Osteocyte (in vitro differentiated cells): ENCODE data around the gene CENPP. TPM values are rescaled to one million over a fixed set of nuclear protein-coding genes. Genes with fewer than 3 reads are reported as not detected.

Experiments
- DNase-seq: peaks from one replicate; pipeline ENCODE4 v3.0.0; 2021; ENCODE audit warnings: mixed read lengths; ENCODE audit not compliant: unreplicated experiment; ENCODE audit errors: extremely low spot score
- H3K27ac Mint-ChIP-seq: one replicate; pipeline ENCODE4 v1.8.0; 2021; ENCODE audit warnings: mild to moderate bottlenecking, mixed read lengths; ENCODE audit not compliant: unreplicated experiment
- H3K27me3 Mint-ChIP-seq: one replicate; pipeline ENCODE4 v1.8.0; 2021; ENCODE audit warnings: mixed read lengths; ENCODE audit not compliant: unreplicated experiment
- H3K36me3 Mint-ChIP-seq: one replicate; pipeline ENCODE4 v1.8.0; 2021; ENCODE audit warnings: mixed read lengths; ENCODE audit not compliant: unreplicated experiment
- H3K4me1 Mint-ChIP-seq: one replicate; pipeline ENCODE4 v1.8.0; 2021; ENCODE audit warnings: mixed read lengths; ENCODE audit not compliant: unreplicated experiment
- H3K4me3 Mint-ChIP-seq: one replicate; pipeline ENCODE4 v1.8.0; 2021; ENCODE audit warnings: mild to moderate bottlenecking, moderate library complexity, mixed read lengths; ENCODE audit not compliant: unreplicated experiment
- H3K9me3 Mint-ChIP-seq: one replicate; pipeline ENCODE4 v1.8.0; 2021; ENCODE audit warnings: mixed read lengths; ENCODE audit not compliant: unreplicated experiment
- CTCF ChIP-seq: fragments of 200-600 bp; sonication (generic); IDR thresholded peaks from 2 replicates; pipeline ENCODE4 v1.5.0; 2021; ENCODE audit warnings: antibody characterized with exemption, mild to moderate bottlenecking, moderate library complexity
- total RNA-seq: library from RNA; stranded (reverse); gene quantifications from 2 replicates; pipeline ENCODE4 v1.2.1, GENCODE V29; 2021

Gene CENPP
- total RNA-seq, 1 donor from 2014 or later, result 11.6 TPM

DNA sequence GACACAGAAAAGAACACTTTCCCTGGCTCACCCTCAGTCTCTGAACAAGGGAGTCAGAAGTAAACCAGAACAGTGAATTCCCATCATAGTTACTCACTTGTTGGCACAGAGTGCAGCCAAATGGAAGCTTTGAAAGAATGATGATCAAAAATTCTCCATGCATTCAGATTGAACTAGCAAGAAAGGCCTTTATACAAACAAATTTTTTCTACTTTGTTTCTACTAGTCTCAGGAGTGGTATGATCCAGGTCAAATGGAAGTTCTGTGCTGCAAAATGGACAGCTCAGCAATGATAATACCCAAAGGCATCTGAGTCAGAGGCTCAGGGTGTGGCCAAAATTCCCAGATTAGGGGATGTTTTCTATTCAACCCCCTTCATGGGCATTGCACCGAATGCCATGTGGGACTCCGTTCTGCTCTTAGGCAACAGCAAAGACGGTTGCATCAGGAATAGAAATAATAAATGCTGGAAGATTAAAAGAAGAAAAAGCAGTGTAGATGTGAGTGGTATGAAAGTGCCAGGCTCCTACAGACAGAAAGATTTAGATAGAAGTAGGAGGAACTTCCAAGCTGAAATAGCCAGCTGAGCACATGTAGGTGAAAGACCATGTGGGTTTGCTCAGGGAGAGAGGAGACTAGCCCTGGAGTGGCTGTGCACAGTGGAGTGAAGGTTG is 180.6 kb downstream of the CENPP start:
- Mint-ChIP-seq H3K27ac (peak overlapping the region; percentile 98), H3K9me3 (peaks cover under 1% of the 10 kb centered on the region), H3K27me3 (no peaks in the 10 kb centered on the region), H3K4me3 (peak overlapping the region; percentile 63), H3K4me1 (peaks cover 58% of the 10 kb centered on the region), H3K36me3 (peaks cover 12% of the 10 kb centered on the region)
- no peak for DNase-seq
- TF ChIP-seq CTCF, result no peak

DNA sequence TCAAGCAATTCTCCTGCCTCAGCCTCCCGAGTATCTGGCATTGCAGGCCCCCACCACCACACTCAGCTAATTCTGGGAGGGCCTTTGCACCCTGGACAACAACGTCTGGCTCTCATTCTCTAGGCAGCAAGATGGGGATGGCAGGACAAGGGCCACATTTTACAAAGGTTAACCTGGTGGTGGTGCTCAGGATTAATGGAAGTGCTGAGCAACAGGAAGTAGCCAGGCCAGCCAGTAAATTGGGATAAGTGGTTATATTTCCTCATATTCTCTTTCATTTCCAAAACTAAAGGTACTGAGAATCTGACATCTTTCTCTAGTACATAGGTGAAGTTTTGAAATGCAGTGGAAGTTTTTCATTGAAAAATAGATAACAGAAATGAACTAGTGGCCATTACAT is 181.3 kb downstream of the CENPP start:
- TF ChIP-seq CTCF, result no peak
- Mint-ChIP-seq H3K9me3 (peaks cover 3% of the 10 kb centered on the region), H3K4me1 (peaks cover 58% of the 10 kb centered on the region), H3K27me3 (no peaks in the 10 kb centered on the region), H3K27ac (peak overlapping the region; percentile 98), H3K36me3 (peaks cover 12% of the 10 kb centered on the region), H3K4me3 (no peak overlapping the region)
- DNase-seq, result no peak

- no peak for TF ChIP-seq CTCF
- peaks cover 60% of the 10 kb centered on the region for H3K4me1 Mint-ChIP-seq
These were observed 181.7 kb downstream of the CENPP start for GRCh38 chr9:92507496-92507895.

DNA sequence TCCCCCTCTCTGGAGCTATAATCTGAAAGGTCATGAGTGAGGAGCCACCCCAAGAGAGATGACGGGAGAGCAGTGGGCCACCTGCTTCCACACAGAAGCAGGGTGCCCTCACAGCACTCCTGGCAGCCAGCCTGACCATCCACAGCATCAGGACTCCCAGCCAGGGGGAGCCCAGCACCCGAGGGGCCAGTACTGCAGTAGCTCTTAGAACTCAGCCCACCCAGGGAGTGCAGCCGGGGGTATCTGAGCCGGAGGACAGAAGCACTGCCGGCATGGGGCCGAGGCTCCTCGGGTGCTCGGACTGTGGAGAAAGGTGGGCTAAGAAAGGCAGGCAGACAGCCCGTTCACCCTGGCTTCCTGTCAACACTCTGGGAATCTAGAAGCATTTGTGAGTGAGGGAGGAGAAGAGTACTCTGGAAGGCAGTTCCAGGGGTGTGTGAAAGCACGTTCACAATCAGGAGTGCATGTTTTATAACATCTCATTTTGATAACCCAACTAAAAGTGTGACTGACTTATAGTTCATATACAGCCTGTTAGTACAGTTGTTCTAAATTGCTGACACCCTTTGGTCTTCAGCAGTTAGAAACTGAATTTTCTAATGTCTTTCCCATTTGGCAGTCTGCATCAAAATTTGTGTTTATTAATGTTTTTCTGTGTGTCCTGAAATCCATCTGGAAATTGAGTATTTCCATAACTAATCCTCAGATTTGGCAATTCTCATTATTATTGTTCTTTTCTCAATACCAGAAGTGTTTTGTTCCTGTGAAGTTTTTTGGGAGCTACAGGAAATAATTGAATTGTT is 182.5 kb downstream of the CENPP start:
- TF ChIP-seq CTCF, result peak; percentile 23
- Mint-ChIP-seq H3K4me3 (no peak overlapping the region), H3K27me3 (no peaks in the 10 kb centered on the region), H3K4me1 (peaks cover 65% of the 10 kb centered on the region), H3K27ac (peak overlapping the region; percentile 98), H3K36me3 (peaks cover 8% of the 10 kb centered on the region), H3K9me3 (peaks cover 3% of the 10 kb centered on the region)
- DNase-seq, result no peak

More at GRCh38 chr9:92507496-92507895, 181.7 kb downstream of the CENPP start:
- Mint-ChIP-seq H3K27ac (peak overlapping the region; percentile 98), H3K9me3 (peaks cover 3% of the 10 kb centered on the region), H3K36me3 (peaks cover 8% of the 10 kb centered on the region), H3K4me3 (no peak overlapping the region), H3K27me3 (no peaks in the 10 kb centered on the region)
- no peak for DNase-seq

DNA sequence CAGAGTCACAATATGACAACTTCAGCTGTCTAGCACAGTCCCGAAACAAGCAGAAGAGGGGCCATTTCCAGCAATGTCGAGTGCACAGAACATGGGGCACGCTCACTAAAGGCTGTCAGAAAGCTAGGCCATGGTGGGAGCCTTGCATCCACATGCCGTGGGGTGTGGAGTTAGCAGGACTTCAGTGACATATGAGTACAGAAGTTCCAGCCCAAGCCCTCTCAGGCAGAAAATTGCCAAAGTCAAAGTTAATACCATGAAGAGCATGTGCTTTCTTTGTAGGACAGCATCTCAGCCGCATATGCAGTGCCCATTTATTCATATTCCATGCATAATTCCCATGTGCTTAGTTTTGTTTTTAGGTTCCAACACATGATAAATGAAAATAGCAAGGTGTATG is 183.3 kb downstream of the CENPP start:
- Mint-ChIP-seq H3K9me3 (peaks cover 3% of the 10 kb centered on the region), H3K4me1 (peaks cover 65% of the 10 kb centered on the region), H3K36me3 (peaks cover 8% of the 10 kb centered on the region), H3K27me3 (no peaks in the 10 kb centered on the region), H3K27ac (no peak overlapping the region), H3K4me3 (no peak overlapping the region)
- no peak for DNase-seq
- no peak for TF ChIP-seq CTCF
